ENCODE measurements around the gene BTNL8.

DNA sequence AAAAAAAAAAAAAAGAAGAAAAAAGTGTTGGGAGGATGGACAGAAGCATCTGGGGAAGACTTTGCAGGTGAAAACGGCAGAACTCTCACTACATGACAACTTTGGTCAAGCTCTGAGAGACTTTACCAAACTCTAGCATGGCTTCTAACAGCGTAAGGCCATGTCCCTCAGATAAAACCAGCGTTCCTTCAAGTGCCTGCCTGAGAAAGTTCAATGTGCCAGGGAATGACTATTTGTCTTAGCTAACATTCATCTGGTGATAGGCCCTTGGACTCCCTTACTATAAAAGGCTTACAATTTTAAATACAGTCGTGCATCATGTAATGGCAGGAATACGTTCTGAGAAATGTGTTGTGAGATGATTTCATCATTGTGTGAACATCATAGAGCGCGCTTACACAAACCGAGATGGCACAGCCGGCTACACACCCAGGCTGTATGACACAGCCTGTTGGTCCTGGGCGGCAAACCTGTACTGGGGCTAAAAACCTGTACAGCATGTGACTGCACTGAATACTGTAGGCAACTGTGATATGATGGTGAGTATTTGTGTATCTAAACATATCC, 23.0 kb upstream of the BTNL8 start:
- TF ChIP-seq EP300 (IDR thresholded peaks at IDR 0.05) (no peak), POLR2A (IDR thresholded peaks at IDR 0.05) (no peak)
